Stimulated activated CD4-positive, alpha-beta T cell treated with anti-CD3 and anti-CD28 coated beads, Interleukin-4, amount 100 ng/mL, for 48 hours (primary cell): ENCODE results near the gene CCDC74B.
"Not testable (repeated sequence)": the region's sequence is repeated elsewhere in the genome, so short reads cannot be mapped to it uniquely, and the experiment has no call there.

Source experiments
- DNase-seq, 2 donors: peaks; one replicate each; pipeline ENCODE4 v3.0.0-alpha.2; 2020; ENCODE audit warnings: low read depth in 2 of 2

The CCDC74B gene

GRCh38 chr2:130102597-130103363 is 42.1 kb downstream of the CCDC74B start:
- DNase-seq: not testable (repeated sequence)
